ENCODE data around the gene FBH1. TPM values are rescaled to one million over a fixed set of nuclear protein-coding genes. Genes with fewer than 3 reads are reported as not detected.
"Not testable (repeated sequence)": the region's sequence is repeated elsewhere in the genome, so short reads cannot be mapped to it uniquely, and the experiment has no call there.

Gene FBH1
- total RNA-seq, 1 donor from 2014 or later: 69.4 TPM

- intact Hi-C loops (cut with micrococcal nuclease): no loop called here
These were observed 48.2 kb downstream of the FBH1 start for GRCh38 chr10:5938291-5938690.

GRCh38 chr10:5940807-5941218 lies 50.8 kb downstream of the FBH1 start:
- intact Hi-C loops (cut with micrococcal nuclease): no loop called here

GRCh38 chr10:5941579-5941978 lies 51.5 kb downstream of the FBH1 start:
- intact Hi-C loops (cut with micrococcal nuclease): no loop called here

GRCh38 chr10:5942001-5942400 lies 52.0 kb downstream of the FBH1 start:
- intact Hi-C loops (cut with micrococcal nuclease): no loop called here

- intact Hi-C loops (cut with micrococcal nuclease): no loop called here
These were observed 52.4 kb downstream of the FBH1 start for GRCh38 chr10:5942474-5942873.

- intact Hi-C loops (cut with micrococcal nuclease): no loop called here
These were observed 53.5 kb downstream of the FBH1 start for GRCh38 chr10:5943536-5943935.

GRCh38 chr10:5944389-5945189 lies 54.5 kb downstream of the FBH1 start:
- intact Hi-C loops (cut with micrococcal nuclease): no loop called here

GRCh38 chr10:5945190-5945509 lies 55.1 kb downstream of the FBH1 start:
- intact Hi-C loops (cut with micrococcal nuclease): no loop called here

- intact Hi-C loops (cut with micrococcal nuclease): no loop called here
These were observed 55.7 kb downstream of the FBH1 start for GRCh38 chr10:5945561-5946418.

GRCh38 chr10:5946419-5946775 lies 56.4 kb downstream of the FBH1 start:
- intact Hi-C loops (cut with micrococcal nuclease): not testable (repeated sequence)

GRCh38 chr10:5946786-5947185 lies 56.7 kb downstream of the FBH1 start:
- intact Hi-C loops (cut with micrococcal nuclease): no loop called here

- intact Hi-C loops (cut with micrococcal nuclease): no loop called here
These were observed 57.6 kb downstream of the FBH1 start for GRCh38 chr10:5947471-5948207.

- intact Hi-C loops (cut with micrococcal nuclease): no loop called here
These were observed 58.2 kb downstream of the FBH1 start for GRCh38 chr10:5948208-5948585.

- intact Hi-C loops (cut with micrococcal nuclease): no loop called here
These were observed 59.1 kb downstream of the FBH1 start for GRCh38 chr10:5949009-5949759.

GRCh38 chr10:5951167-5951711 lies 61.2 kb downstream of the FBH1 start:
- intact Hi-C loops (cut with micrococcal nuclease): no loop called here

GRCh38 chr10:5951721-5952407 lies 61.8 kb downstream of the FBH1 start:
- intact Hi-C loops (cut with micrococcal nuclease): no loop called here

- intact Hi-C loops (cut with micrococcal nuclease): no loop called here
These were observed 62.8 kb downstream of the FBH1 start for GRCh38 chr10:5952731-5953385.

- intact Hi-C loops (cut with micrococcal nuclease): no loop called here
These were observed 63.6 kb downstream of the FBH1 start for GRCh38 chr10:5953676-5954075.

- intact Hi-C loops (cut with micrococcal nuclease): no loop called here
These were observed 66.3 kb downstream of the FBH1 start for GRCh38 chr10:5956146-5956936.
